Smooth muscle cell of bladder (primary cell): ENCODE measurements around the gene MDM1. TPM values are rescaled to one million over a fixed set of nuclear protein-coding genes. Genes with fewer than 3 reads are reported as not detected.

Source experiments
- total RNA-seq: library from RNA; depleted of rRNA; stranded (reverse); fragments of >200 nt; gene quantifications from 2 replicates; pipeline ENCODE4 v1.2.3, GENCODE V29; 2014

MDM1 gene, protein sequence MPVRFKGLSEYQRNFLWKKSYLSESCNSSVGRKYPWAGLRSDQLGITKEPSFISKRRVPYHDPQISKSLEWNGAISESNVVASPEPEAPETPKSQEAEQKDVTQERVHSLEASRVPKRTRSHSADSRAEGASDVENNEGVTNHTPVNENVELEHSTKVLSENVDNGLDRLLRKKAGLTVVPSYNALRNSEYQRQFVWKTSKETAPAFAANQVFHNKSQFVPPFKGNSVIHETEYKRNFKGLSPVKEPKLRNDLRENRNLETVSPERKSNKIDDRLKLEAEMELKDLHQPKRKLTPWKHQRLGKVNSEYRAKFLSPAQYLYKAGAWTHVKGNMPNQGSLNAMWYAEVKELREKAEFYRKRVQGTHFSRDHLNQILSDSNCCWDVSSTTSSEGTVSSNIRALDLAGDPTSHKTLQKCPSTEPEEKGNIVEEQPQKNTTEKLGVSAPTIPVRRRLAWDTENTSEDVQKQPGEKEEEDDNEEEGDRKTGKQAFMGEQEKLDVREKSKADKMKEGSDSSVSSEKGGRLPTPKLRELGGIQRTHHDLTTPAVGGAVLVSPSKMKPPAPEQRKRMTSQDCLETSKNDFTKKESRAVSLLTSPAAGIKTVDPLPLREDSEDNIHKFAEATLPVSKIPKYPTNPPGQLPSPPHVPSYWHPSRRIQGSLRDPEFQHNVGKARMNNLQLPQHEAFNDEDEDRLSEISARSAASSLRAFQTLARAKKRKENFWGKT
- 9.7 and 10.2 TPM in 2 replicates for total RNA-seq

DNA sequence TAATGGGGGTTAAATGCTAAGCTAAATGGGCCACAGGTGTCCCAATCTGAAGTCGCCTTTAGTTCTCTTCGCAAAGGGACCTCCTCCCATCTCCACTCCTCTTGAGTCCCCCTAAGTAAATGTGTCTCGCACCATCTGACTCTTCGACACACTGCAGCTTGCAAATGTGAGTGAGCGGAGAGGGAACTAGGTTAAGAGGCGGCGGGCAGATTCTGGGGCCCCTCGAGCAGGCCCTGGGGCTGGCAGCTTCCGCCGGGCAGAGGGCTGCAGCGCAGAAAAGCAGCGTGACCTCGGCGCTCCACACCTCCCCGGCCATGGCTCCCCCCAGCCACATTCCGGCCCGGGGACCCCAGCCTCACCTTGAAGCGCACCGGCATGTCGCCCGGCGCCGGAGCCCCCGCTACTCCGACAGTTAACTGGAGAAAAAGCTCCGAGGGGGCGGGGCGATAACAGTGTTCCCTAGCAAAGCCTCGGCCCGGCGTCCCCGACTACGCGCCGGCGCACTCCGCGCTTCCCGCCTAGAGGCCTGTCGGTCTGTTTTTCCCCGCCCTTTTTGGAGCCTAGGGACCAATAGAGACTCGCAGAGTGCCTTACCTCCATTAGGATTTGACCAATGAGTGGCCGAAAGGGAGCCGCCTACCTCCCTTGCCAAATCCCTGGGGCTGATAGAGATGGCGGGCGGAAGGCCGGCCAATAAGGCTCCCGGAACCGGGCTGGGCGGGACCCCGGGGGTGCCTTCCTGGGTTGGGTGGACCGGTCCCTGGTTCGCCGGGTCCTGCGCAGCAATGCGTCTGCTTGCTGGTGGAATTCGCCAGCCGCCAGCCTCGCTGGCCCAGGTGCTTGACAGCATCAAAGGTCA lies at the start of gene MDM1:
TSS of gene MDM1 (minus strand) at position 494 of the 859 bp plus-strand sequence. CDS start at position 377, 117 bp downstream.

GRCh38 chr12:68253504-68253903 lies 78.7 kb downstream of the MDM1 start, which contains the start of gene IL22:
TSS of gene IL22 (minus strand) at chr12:68253604. CDS start at chr12:68253448, 156 bp downstream.

Other genes starting within 250 kb of the MDM1 start
- gene IFNG, start 172.6 kb downstream of the MDM1 start, total RNA-seq, result not detected in 2 replicates
- not detected in 2 replicates for gene IL26, start 106.6 kb downstream of the MDM1 start, total RNA-seq
- gene IL22, start 78.8 kb downstream of the MDM1 start, total RNA-seq, result not detected in 2 replicates